Keratinocyte (primary cell): ENCODE measurements around the gene KLF2. TPM values are rescaled to one million over a fixed set of nuclear protein-coding genes. Genes with fewer than 3 reads are reported as not detected.

Source experiments
- DNase-seq: peaks from one replicate; pipeline ENCODE4 v3.0.0-alpha.2; 2011; ENCODE audit warnings: low read depth, missing footprints, low spot score
- FAIRE-seq: peaks from 2 replicates; lab custom pipeline; 2011; peaks lifted over from hg19 to GRCh38; lab: Jason Lieb, UNC
- H2AFZ ChIP-seq: 2 replicates; pipeline ENCODE4 v1.6.0; 2012; ENCODE audit warnings: low read length, control low read depth, inconsistent platforms; ENCODE audit not compliant: control insufficient read depth
- H3K27ac ChIP-seq: 2 replicates; pipeline ENCODE4 v1.5.1; 2011; ENCODE audit warnings: low read length; ENCODE audit not compliant: control insufficient read depth, insufficient read depth
- H3K27me3 ChIP-seq: 3 replicates; pipeline ENCODE4 v1.6.0; 2011; ENCODE audit warnings: low read length; ENCODE audit not compliant: control insufficient read depth, insufficient read depth; ENCODE audit errors: extremely low read depth
- H3K36me3 ChIP-seq, 2 experiments: 2 replicates in 1 of 2; 3 replicates in 1 of 2; pipeline ENCODE4 v1.5.1; 2011; ENCODE audit warnings: low read length in 2 of 2, mild to moderate bottlenecking in 1 of 2; ENCODE audit not compliant: control insufficient read depth in 2 of 2, insufficient read depth in 2 of 2; ENCODE audit errors: extremely low read depth in 1 of 2
- H3K4me1 ChIP-seq: 3 replicates; pipeline ENCODE4 v1.5.1; 2011; ENCODE audit warnings: low read length; ENCODE audit not compliant: control insufficient read depth, insufficient read depth; ENCODE audit errors: extremely low read depth
- H3K4me2 ChIP-seq: 3 replicates; pipeline ENCODE4 v1.6.0; 2011; ENCODE audit warnings: low read depth, low read length; ENCODE audit not compliant: control insufficient read depth, insufficient read depth; ENCODE audit errors: extremely low read depth
- H3K4me3 ChIP-seq, 3 experiments: fragments of 200-600 bp in 1 of 3; sonication (generic) in 1 of 3; 2 replicates in 2 of 3; 3 replicates in 1 of 3; pipeline ENCODE4 v1.5.1; 2011 to 2016; ENCODE audit warnings: low read length in 3 of 3, mild to moderate bottlenecking in 3 of 3, control low read depth in 2 of 3, inconsistent platforms in 1 of 3, low read depth in 1 of 3, mixed read lengths in 1 of 3, mixed run types in 1 of 3, moderate library complexity in 1 of 3; ENCODE audit not compliant: control insufficient read depth in 2 of 3, insufficient read depth in 2 of 3; ENCODE audit errors: extremely low read depth in 1 of 3
- H3K79me2 ChIP-seq: 2 replicates; pipeline ENCODE4 v1.6.0; 2012; ENCODE audit warnings: low read length; ENCODE audit not compliant: control insufficient read depth, insufficient read depth
- H3K9ac ChIP-seq: 3 replicates; pipeline ENCODE4 v1.6.0; 2011; ENCODE audit warnings: low read length; ENCODE audit not compliant: control insufficient read depth, insufficient read depth; ENCODE audit errors: extremely low read depth
- H3K9me1 ChIP-seq: 3 replicates; pipeline ENCODE4 v1.6.0; 2011; ENCODE audit warnings: low read length; ENCODE audit not compliant: control insufficient read depth, insufficient read depth; ENCODE audit errors: extremely low read depth
- H3K9me3 ChIP-seq: 2 replicates; pipeline ENCODE4 v1.5.1; 2012; ENCODE audit warnings: low read depth, low read length; ENCODE audit not compliant: control insufficient read depth
- H4K20me1 ChIP-seq: 3 replicates; pipeline ENCODE4 v1.6.0; 2011; ENCODE audit warnings: low read length; ENCODE audit not compliant: control insufficient read depth, insufficient read depth; ENCODE audit errors: extremely low read depth
- EZH2 ChIP-seq: IDR thresholded peaks from one replicate; pipeline ENCODE4 v1.6.1; 2012; ENCODE audit warnings: inconsistent platforms, mild to moderate bottlenecking, low read length, moderate library complexity
- dilution Hi-C: fragments of 300-500 bp; cut with MboI; formaldehyde crosslinking; loops from one replicate; pipeline ENCODE4 v1.7.0; 2020; ENCODE audit warnings: low sequenced_read_pairs; ENCODE audit not compliant: extremely low pct_ligation_motif_present
- polyA plus RNA-seq, 5 experiments: library from polyadenylated mRNA; depleted of rRNA in 3 of 5; stranded (reverse) in 3 of 5; stranded (forward) in 1 of 5; unstranded in 1 of 5; fragments of >200 nt; gene quantifications; 1 replicate in 1 of 5; 2 replicates in 3 of 5; 3 replicates in 1 of 5; pipeline versions ENCODE4 v1.2.1 to v1.2.3, GENCODE V29; 2011 to 2012; ENCODE audit warnings: missing spikeins in 2 of 5, low read depth in 1 of 5, low replicate concordance in 1 of 5
- TF ChIP-seq, protein P1 (sequence below), 3 experiments: IDR thresholded peaks in 1 of 3; conservative IDR thresholded peaks in 1 of 3; optimal IDR thresholded peaks in 1 of 3; 2 replicates in 2 of 3; 3 replicates in 1 of 3; pipeline versions ENCODE3 to v1.5.1; 2011; ENCODE audit warnings: low read length in 3 of 3, mild to moderate bottlenecking in 3 of 3, moderate library complexity in 2 of 3, control low read depth in 1 of 3, inconsistent platforms in 1 of 3; ENCODE audit not compliant: insufficient read depth in 2 of 3; ENCODE audit errors: extremely low read depth in 1 of 3

KLF2 gene
- polyA plus RNA-seq, 1 donor (not counting 4 experiments of a cell fraction or from before 2014, with no cell fraction given), result not detected

DNA sequence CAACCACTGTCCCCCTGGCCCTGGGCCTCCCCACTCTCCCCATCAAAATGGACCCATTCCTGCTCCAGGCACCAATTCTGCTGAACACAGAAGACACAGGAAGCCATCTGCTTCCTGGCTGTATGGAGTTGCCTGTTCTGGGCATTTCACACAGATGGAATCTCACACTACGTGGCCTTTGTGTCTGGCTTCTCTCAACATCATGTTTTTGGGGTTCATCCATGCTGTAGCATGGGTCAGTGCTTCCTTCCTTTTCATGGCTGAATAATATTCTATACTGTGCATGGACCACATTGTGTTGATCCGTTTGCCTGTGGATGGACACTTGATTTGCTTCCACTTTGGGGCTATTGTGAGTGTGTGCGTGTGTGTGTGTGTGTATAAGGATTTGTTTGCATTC, 15.0 kb upstream of the KLF2 start:
- no peak for FAIRE-seq
- Histone ChIP-seq H3K4me1 (no peaks in the 10 kb centered on the region), H2AFZ (no peak overlapping the region), H3K27ac (no peak overlapping the region), H3K9me3 (no peaks in the 10 kb centered on the region), H3K9me1 (no peaks in the 10 kb centered on the region), H3K79me2 (no peaks in the 10 kb centered on the region), H3K4me2 (no peak overlapping the region), H4K20me1 (no peaks in the 10 kb centered on the region), H3K36me3 (no peaks in the 10 kb centered on the region), H3K4me3 (no peak overlapping the region), H3K27me3 (no peaks in the 10 kb centered on the region), H3K9ac (no peak overlapping the region)
- DNase-seq, result no peak
- TF ChIP-seq EZH2, result no peak
- TF ChIP-seq, protein P1, sequence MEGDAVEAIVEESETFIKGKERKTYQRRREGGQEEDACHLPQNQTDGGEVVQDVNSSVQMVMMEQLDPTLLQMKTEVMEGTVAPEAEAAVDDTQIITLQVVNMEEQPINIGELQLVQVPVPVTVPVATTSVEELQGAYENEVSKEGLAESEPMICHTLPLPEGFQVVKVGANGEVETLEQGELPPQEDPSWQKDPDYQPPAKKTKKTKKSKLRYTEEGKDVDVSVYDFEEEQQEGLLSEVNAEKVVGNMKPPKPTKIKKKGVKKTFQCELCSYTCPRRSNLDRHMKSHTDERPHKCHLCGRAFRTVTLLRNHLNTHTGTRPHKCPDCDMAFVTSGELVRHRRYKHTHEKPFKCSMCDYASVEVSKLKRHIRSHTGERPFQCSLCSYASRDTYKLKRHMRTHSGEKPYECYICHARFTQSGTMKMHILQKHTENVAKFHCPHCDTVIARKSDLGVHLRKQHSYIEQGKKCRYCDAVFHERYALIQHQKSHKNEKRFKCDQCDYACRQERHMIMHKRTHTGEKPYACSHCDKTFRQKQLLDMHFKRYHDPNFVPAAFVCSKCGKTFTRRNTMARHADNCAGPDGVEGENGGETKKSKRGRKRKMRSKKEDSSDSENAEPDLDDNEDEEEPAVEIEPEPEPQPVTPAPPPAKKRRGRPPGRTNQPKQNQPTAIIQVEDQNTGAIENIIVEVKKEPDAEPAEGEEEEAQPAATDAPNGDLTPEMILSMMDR (optimal IDR thresholded peaks at IDR 0.05 in 1 of 3, IDR thresholded peaks at IDR 0.05 in 1 of 3, conservative IDR thresholded peaks at IDR 0.05 in 1 of 3; ENCODE audit: extremely low read depth in 1 of 3, insufficient read depth in 2 of 3, low read length in 3 of 3), result no peak
- dilution Hi-C loops, result no loop called here

DNA sequence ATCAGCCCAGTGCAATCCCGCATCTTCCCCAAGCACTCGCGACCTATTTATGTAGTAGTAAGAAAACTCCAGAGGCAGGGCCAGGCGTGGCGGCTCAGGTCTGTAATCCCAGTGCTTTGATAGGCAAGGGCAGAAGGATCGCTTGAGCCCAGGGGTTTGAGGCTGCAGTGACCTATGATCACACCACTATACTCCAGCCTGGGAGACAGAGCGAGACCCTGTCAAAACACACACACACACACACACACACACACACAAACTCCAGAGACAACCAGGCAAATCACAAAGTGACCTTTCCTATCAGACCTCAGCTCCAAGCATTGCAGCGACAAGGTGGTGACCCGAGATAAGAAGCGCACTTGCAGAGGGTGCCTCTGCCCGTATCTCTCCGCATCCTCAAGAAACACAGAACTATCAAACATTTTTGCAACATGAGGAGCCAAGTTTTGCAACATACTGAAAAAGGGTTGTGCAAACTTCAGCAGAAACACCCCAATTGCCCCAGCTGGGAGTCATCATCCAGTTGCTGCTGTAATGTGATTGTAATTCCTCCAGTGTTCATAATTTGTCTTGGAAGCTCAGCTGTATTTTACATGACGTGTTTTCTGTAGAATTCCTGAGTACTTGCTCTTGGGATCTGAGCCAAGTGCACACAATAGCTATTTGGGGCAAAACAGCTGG, 8.7 kb upstream of the KLF2 start:
- dilution Hi-C loops, result no loop called here
- H3K4me3 ChIP-seq, result no peak overlapping the region
- H3K79me2 ChIP-seq, result no peaks in the 10 kb centered on the region
- H3K36me3 ChIP-seq, result no peaks in the 10 kb centered on the region
- H3K27me3 ChIP-seq, result no peaks in the 10 kb centered on the region
- H3K9ac ChIP-seq, result no peak overlapping the region
- H2AFZ ChIP-seq, result no peak overlapping the region
- H3K27ac ChIP-seq, result no peak overlapping the region
- H4K20me1 ChIP-seq, result no peaks in the 10 kb centered on the region
- TF ChIP-seq, protein P1 (optimal IDR thresholded peaks at IDR 0.05 in 1 of 3, IDR thresholded peaks at IDR 0.05 in 1 of 3, conservative IDR thresholded peaks at IDR 0.05 in 1 of 3; ENCODE audit: extremely low read depth in 1 of 3, insufficient read depth in 2 of 3, low read length in 3 of 3), result no peak
- TF ChIP-seq EZH2, result no peak
- DNase-seq (no peak), FAIRE-seq (no peak)
- no peaks in the 10 kb centered on the region for H3K9me3 ChIP-seq
- H3K4me1 ChIP-seq, result no peaks in the 10 kb centered on the region
- no peaks in the 10 kb centered on the region for H3K9me1 ChIP-seq
- no peak overlapping the region for H3K4me2 ChIP-seq
